Neural progenitor cell (in vitro differentiated cells): ENCODE data around the gene CHAF1B.

Experiments used
- EZH2 ChIP-seq: fragments of 200-600 bp; sonication (generic); IDR thresholded peaks from 2 replicates; pipeline ENCODE4 v1.6.1; 2017; ENCODE audit warnings: antibody characterized with exemption, mild to moderate bottlenecking, moderate library complexity
- EZH2phosphoT487 ChIP-seq: fragments of 200-600 bp; sonication (generic); IDR thresholded peaks from 2 replicates; pipeline ENCODE4 v1.6.1; 2017; ENCODE audit warnings: antibody characterized with exemption
- TF ChIP-seq, protein P1 (sequence below): fragments of 200-600 bp; sonication (generic); IDR thresholded peaks from 2 replicates; pipeline ENCODE4 v1.5.1; 2017; ENCODE audit warnings: antibody characterized with exemption, mild to moderate bottlenecking

DNA sequence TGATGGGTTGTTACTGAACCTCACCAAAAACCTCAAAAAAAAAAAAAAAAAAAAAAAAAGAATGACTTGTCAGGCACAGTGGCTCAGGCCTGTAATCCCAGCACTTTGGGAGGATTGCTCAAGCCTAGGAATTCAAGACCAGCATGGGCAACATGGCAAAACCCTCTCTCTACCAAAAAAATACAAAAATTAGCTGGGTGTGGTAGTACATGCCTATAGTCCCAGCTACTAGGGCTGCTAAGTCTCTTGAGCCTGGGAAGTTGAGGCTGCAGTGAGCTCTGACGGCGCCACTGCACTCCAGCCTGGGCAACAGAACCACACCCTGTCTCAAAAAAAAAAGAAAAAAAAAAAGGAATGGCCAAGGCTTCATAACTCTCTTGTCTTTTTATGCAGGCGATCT, 11.1 kb downstream of the CHAF1B start:
- TF ChIP-seq, protein P1, sequence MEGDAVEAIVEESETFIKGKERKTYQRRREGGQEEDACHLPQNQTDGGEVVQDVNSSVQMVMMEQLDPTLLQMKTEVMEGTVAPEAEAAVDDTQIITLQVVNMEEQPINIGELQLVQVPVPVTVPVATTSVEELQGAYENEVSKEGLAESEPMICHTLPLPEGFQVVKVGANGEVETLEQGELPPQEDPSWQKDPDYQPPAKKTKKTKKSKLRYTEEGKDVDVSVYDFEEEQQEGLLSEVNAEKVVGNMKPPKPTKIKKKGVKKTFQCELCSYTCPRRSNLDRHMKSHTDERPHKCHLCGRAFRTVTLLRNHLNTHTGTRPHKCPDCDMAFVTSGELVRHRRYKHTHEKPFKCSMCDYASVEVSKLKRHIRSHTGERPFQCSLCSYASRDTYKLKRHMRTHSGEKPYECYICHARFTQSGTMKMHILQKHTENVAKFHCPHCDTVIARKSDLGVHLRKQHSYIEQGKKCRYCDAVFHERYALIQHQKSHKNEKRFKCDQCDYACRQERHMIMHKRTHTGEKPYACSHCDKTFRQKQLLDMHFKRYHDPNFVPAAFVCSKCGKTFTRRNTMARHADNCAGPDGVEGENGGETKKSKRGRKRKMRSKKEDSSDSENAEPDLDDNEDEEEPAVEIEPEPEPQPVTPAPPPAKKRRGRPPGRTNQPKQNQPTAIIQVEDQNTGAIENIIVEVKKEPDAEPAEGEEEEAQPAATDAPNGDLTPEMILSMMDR, result no peak
- TF ChIP-seq EZH2 (no peak), EZH2phosphoT487 (no peak)
